HepG2 (cell line): ENCODE results near the gene ESRRB.

Experiments
- ADNP ChIP-seq: sonication (generic); formaldehyde crosslinking; IDR thresholded peaks from 2 replicates; pipeline ENCODE4 v1.4.0; 2020; ENCODE audit warnings: missing genetic modification reagents
- FOSL2 ChIP-seq: sonication (generic); formaldehyde crosslinking; IDR thresholded peaks from 2 replicates; pipeline ENCODE4 v1.4.0; 2020; ENCODE audit warnings: missing genetic modification reagents
- HOXA3 ChIP-seq: sonication (generic); formaldehyde crosslinking; IDR thresholded peaks from 2 replicates; pipeline ENCODE4 v1.5.0; 2020; ENCODE audit warnings: missing genetic modification reagents
- HOXA7 ChIP-seq: sonication (generic); formaldehyde crosslinking; IDR thresholded peaks from 2 replicates; pipeline ENCODE4 v1.8.1; 2022; ENCODE audit warnings: mild to moderate bottlenecking, missing genetic modification reagents, moderate library complexity
- IRX3 ChIP-seq: sonication (generic); formaldehyde crosslinking; IDR thresholded peaks from 2 replicates; pipeline ENCODE4 v1.8.1; 2023; ENCODE audit warnings: mild to moderate bottlenecking, low read depth, missing genetic modification reagents, borderline replicate concordance
- JARID2 ChIP-seq: sonication (generic); formaldehyde crosslinking; IDR thresholded peaks from 2 replicates; pipeline ENCODE4 v1.8.1; 2023; ENCODE audit warnings: missing genetic modification reagents, inconsistent platforms; ENCODE audit not compliant: insufficient replicate concordance
- PCBP2 ChIP-seq: fragments of 200-400 bp; formaldehyde crosslinking; optimal IDR thresholded peaks from 2 replicates; pipeline ENCODE3; 2018; ENCODE audit warnings: low read length, low read depth; ENCODE audit not compliant: poor library complexity, severe bottlenecking
- RFX5 ChIP-seq: IDR thresholded peaks from 2 replicates; pipeline ENCODE4 v1.6.1; 2011; ENCODE audit warnings: low read depth, low read length, improper control_type of control experiment
- ZMYM4 ChIP-seq: sonication (generic); formaldehyde crosslinking; IDR thresholded peaks from 2 replicates; pipeline ENCODE4 v1.8.1; 2023; ENCODE audit warnings: mild to moderate bottlenecking, missing genetic modification reagents
- ZNF550 ChIP-seq: sonication (generic); formaldehyde crosslinking; IDR thresholded peaks from 2 replicates; pipeline ENCODE4 v1.4.0; 2020; ENCODE audit warnings: mild to moderate bottlenecking, missing genetic modification reagents, borderline replicate concordance
- ZNF790 ChIP-seq: sonication (generic); formaldehyde crosslinking; IDR thresholded peaks from 2 replicates; pipeline ENCODE4 v1.8.0; 2022; ENCODE audit warnings: missing genetic modification reagents, mild to moderate bottlenecking, borderline replicate concordance
- ZSCAN21 ChIP-seq: sonication (generic); formaldehyde crosslinking; IDR thresholded peaks from 2 replicates; pipeline ENCODE4 v1.8.0; 2022; ENCODE audit warnings: mild to moderate bottlenecking, missing genetic modification reagents, moderate library complexity, borderline replicate concordance
- TF ChIP-seq, protein P1 (sequence below): conservative IDR thresholded peaks from 2 replicates; pipeline ENCODE4 v1.6.1; 2018; ENCODE audit warnings: missing genetic modification reagents

DNA sequence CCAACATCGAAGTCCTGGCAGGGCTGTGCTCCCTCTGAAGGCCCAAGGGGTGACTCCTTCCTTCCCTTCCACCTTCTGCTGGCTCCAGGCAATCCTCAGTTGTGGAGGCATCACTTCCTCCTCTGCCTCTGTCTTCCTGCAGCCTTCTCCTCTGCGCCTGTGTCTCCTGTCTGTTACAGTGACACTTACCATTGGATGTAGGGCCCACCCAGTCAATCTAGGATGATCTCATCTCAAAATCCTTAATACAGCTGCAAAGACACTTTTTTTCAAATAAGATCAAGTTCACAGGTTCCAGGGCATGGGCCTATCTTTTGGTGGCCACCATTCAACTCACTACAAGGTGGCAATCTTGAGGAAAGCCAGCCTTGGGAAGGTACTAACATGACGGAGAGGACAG is 155.1 kb downstream of the ESRRB start:
- TF ChIP-seq PCBP2, result no peak
- no peak for TF ChIP-seq ADNP (CRISPR knock-in tag)
- no peak for TF ChIP-seq IRX3 (CRISPR knock-in tag)
- TF ChIP-seq HOXA3 (CRISPR knock-in tag), result no peak
- no peak for TF ChIP-seq ZMYM4 (CRISPR knock-in tag)
- no peak for TF ChIP-seq HOXA7
- TF ChIP-seq JARID2 (CRISPR knock-in tag), result no peak
- TF ChIP-seq ZNF790 (CRISPR knock-in tag), result no peak
- no peak for TF ChIP-seq ZNF550 (CRISPR knock-in tag)
- no peak for TF ChIP-seq RFX5
- TF ChIP-seq, protein P1, sequence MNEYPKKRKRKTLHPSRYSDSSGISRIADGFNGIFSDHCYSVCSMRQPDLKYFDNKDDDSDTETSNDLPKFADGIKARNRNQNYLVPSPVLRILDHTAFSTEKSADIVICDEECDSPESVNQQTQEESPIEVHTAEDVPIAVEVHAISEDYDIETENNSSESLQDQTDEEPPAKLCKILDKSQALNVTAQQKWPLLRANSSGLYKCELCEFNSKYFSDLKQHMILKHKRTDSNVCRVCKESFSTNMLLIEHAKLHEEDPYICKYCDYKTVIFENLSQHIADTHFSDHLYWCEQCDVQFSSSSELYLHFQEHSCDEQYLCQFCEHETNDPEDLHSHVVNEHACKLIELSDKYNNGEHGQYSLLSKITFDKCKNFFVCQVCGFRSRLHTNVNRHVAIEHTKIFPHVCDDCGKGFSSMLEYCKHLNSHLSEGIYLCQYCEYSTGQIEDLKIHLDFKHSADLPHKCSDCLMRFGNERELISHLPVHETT, result no peak
- TF ChIP-seq ZSCAN21 (CRISPR knock-in tag), result no peak
- no peak for TF ChIP-seq FOSL2 (CRISPR knock-in tag)
